Keratinocyte (primary cell): ENCODE results near the gene MRAP. TPM values are rescaled to one million over a fixed set of nuclear protein-coding genes. Genes with fewer than 3 reads are reported as not detected.

Source experiments
- DNase-seq: peaks from one replicate; pipeline ENCODE4 v3.0.0-alpha.2; 2011; ENCODE audit warnings: low read depth, missing footprints, low spot score
- FAIRE-seq: peaks from 2 replicates; lab custom pipeline; 2011; peaks lifted over from hg19 to GRCh38; lab: Jason Lieb, UNC
- H2AFZ ChIP-seq: 2 replicates; pipeline ENCODE4 v1.6.0; 2012; ENCODE audit warnings: low read length, control low read depth, inconsistent platforms; ENCODE audit not compliant: control insufficient read depth
- H3K27ac ChIP-seq: 2 replicates; pipeline ENCODE4 v1.5.1; 2011; ENCODE audit warnings: low read length; ENCODE audit not compliant: control insufficient read depth, insufficient read depth
- H3K27me3 ChIP-seq: 3 replicates; pipeline ENCODE4 v1.6.0; 2011; ENCODE audit warnings: low read length; ENCODE audit not compliant: control insufficient read depth, insufficient read depth; ENCODE audit errors: extremely low read depth
- H3K36me3 ChIP-seq, 2 experiments: 2 replicates in 1 of 2; 3 replicates in 1 of 2; pipeline ENCODE4 v1.5.1; 2011; ENCODE audit warnings: low read length in 2 of 2, mild to moderate bottlenecking in 1 of 2; ENCODE audit not compliant: control insufficient read depth in 2 of 2, insufficient read depth in 2 of 2; ENCODE audit errors: extremely low read depth in 1 of 2
- H3K4me1 ChIP-seq: 3 replicates; pipeline ENCODE4 v1.5.1; 2011; ENCODE audit warnings: low read length; ENCODE audit not compliant: control insufficient read depth, insufficient read depth; ENCODE audit errors: extremely low read depth
- H3K4me2 ChIP-seq: 3 replicates; pipeline ENCODE4 v1.6.0; 2011; ENCODE audit warnings: low read depth, low read length; ENCODE audit not compliant: control insufficient read depth, insufficient read depth; ENCODE audit errors: extremely low read depth
- H3K4me3 ChIP-seq, 3 experiments: fragments of 200-600 bp in 1 of 3; sonication (generic) in 1 of 3; 2 replicates in 2 of 3; 3 replicates in 1 of 3; pipeline ENCODE4 v1.5.1; 2011 to 2016; ENCODE audit warnings: low read length in 3 of 3, mild to moderate bottlenecking in 3 of 3, control low read depth in 2 of 3, inconsistent platforms in 1 of 3, low read depth in 1 of 3, mixed read lengths in 1 of 3, mixed run types in 1 of 3, moderate library complexity in 1 of 3; ENCODE audit not compliant: control insufficient read depth in 2 of 3, insufficient read depth in 2 of 3; ENCODE audit errors: extremely low read depth in 1 of 3
- H3K79me2 ChIP-seq: 2 replicates; pipeline ENCODE4 v1.6.0; 2012; ENCODE audit warnings: low read length; ENCODE audit not compliant: control insufficient read depth, insufficient read depth
- H3K9ac ChIP-seq: 3 replicates; pipeline ENCODE4 v1.6.0; 2011; ENCODE audit warnings: low read length; ENCODE audit not compliant: control insufficient read depth, insufficient read depth; ENCODE audit errors: extremely low read depth
- H3K9me1 ChIP-seq: 3 replicates; pipeline ENCODE4 v1.6.0; 2011; ENCODE audit warnings: low read length; ENCODE audit not compliant: control insufficient read depth, insufficient read depth; ENCODE audit errors: extremely low read depth
- H3K9me3 ChIP-seq: 2 replicates; pipeline ENCODE4 v1.5.1; 2012; ENCODE audit warnings: low read depth, low read length; ENCODE audit not compliant: control insufficient read depth
- H4K20me1 ChIP-seq: 3 replicates; pipeline ENCODE4 v1.6.0; 2011; ENCODE audit warnings: low read length; ENCODE audit not compliant: control insufficient read depth, insufficient read depth; ENCODE audit errors: extremely low read depth
- EZH2 ChIP-seq: IDR thresholded peaks from one replicate; pipeline ENCODE4 v1.6.1; 2012; ENCODE audit warnings: inconsistent platforms, mild to moderate bottlenecking, low read length, moderate library complexity
- dilution Hi-C: fragments of 300-500 bp; cut with MboI; formaldehyde crosslinking; loops from one replicate; pipeline ENCODE4 v1.7.0; 2020; ENCODE audit warnings: low sequenced_read_pairs; ENCODE audit not compliant: extremely low pct_ligation_motif_present
- polyA plus RNA-seq, 5 experiments: library from polyadenylated mRNA; depleted of rRNA in 3 of 5; stranded (reverse) in 3 of 5; stranded (forward) in 1 of 5; unstranded in 1 of 5; fragments of >200 nt; gene quantifications; 1 replicate in 1 of 5; 2 replicates in 3 of 5; 3 replicates in 1 of 5; pipeline versions ENCODE4 v1.2.1 to v1.2.3, GENCODE V29; 2011 to 2012; ENCODE audit warnings: missing spikeins in 2 of 5, low read depth in 1 of 5, low replicate concordance in 1 of 5
- TF ChIP-seq, protein P1 (sequence below), 3 experiments: IDR thresholded peaks in 1 of 3; conservative IDR thresholded peaks in 1 of 3; optimal IDR thresholded peaks in 1 of 3; 2 replicates in 2 of 3; 3 replicates in 1 of 3; pipeline versions ENCODE3 to v1.5.1; 2011; ENCODE audit warnings: low read length in 3 of 3, mild to moderate bottlenecking in 3 of 3, moderate library complexity in 2 of 3, control low read depth in 1 of 3, inconsistent platforms in 1 of 3; ENCODE audit not compliant: insufficient read depth in 2 of 3; ENCODE audit errors: extremely low read depth in 1 of 3

Gene MRAP
- polyA plus RNA-seq, 1 donor (not counting 4 experiments of a cell fraction or from before 2014, with no cell fraction given): not detected

DNA sequence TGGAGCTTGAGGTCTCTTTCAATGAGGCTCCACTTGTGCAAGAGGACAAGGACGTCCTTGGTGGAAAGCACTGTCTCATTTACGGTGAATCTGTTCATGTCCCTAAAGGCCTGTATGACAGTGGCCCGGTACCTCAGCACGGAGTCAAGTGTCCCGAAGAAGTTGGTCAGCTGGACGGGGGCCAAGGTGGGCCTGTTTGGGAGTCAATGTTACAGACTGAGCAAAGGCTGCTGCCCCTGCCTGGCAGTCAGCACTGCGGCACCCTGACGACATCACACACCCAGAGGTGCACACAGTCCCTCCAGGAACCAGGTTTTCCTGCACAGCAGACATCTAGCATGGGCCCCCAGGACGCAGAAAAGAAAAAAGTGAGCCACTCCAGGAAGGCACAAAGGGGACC is 19.1 kb downstream of the MRAP start:
- Histone ChIP-seq H3K27me3 (no peaks in the 10 kb centered on the region), H2AFZ (no peak overlapping the region), H3K9me1 (no peaks in the 10 kb centered on the region), H3K4me1 (no peaks in the 10 kb centered on the region), H3K36me3 (peaks cover 49 to 58% of the 10 kb centered on the region in 2 experiments), H3K27ac (no peak overlapping the region), H3K9ac (no peak overlapping the region), H3K4me2 (no peak overlapping the region), H3K4me3 (no peak overlapping the region), H3K79me2 (no peaks in the 10 kb centered on the region), H4K20me1 (no peaks in the 10 kb centered on the region), H3K9me3 (no peaks in the 10 kb centered on the region)
- DNase-seq (no peak), FAIRE-seq (no peak)
- TF ChIP-seq, protein P1, sequence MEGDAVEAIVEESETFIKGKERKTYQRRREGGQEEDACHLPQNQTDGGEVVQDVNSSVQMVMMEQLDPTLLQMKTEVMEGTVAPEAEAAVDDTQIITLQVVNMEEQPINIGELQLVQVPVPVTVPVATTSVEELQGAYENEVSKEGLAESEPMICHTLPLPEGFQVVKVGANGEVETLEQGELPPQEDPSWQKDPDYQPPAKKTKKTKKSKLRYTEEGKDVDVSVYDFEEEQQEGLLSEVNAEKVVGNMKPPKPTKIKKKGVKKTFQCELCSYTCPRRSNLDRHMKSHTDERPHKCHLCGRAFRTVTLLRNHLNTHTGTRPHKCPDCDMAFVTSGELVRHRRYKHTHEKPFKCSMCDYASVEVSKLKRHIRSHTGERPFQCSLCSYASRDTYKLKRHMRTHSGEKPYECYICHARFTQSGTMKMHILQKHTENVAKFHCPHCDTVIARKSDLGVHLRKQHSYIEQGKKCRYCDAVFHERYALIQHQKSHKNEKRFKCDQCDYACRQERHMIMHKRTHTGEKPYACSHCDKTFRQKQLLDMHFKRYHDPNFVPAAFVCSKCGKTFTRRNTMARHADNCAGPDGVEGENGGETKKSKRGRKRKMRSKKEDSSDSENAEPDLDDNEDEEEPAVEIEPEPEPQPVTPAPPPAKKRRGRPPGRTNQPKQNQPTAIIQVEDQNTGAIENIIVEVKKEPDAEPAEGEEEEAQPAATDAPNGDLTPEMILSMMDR (optimal IDR thresholded peaks at IDR 0.05 in 1 of 3, IDR thresholded peaks at IDR 0.05 in 1 of 3, conservative IDR thresholded peaks at IDR 0.05 in 1 of 3; ENCODE audit: extremely low read depth in 1 of 3, insufficient read depth in 2 of 3, low read length in 3 of 3): no peak
- no peak for TF ChIP-seq EZH2
- dilution Hi-C loops: no loop called here

DNA sequence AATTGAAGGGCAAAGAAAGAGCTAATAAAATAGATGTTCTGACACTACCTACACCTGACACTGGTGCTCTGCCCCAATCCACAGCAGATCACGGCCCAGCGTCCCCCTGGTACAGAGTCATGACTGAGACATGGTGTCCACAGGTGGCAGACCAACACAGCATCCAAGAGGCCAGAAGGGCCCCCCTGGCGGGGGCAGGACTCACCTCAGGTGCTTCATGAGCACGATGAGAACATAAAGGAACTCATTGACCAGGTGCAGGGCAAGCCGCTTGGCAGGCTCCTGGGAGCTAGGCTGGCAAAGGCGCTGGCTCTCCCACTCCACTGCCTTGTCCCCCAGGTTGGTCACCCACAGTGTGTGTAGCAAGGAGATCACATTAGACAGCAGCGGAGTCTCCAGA is 20.4 kb downstream of the MRAP start:
- FAIRE-seq (no peak), DNase-seq (no peak)
- H2AFZ ChIP-seq: no peak overlapping the region
- H3K9ac ChIP-seq: no peak overlapping the region
- H3K9me3 ChIP-seq: no peaks in the 10 kb centered on the region
- TF ChIP-seq EZH2: no peak
- TF ChIP-seq, protein P1 (optimal IDR thresholded peaks at IDR 0.05 in 1 of 3, IDR thresholded peaks at IDR 0.05 in 1 of 3, conservative IDR thresholded peaks at IDR 0.05 in 1 of 3; ENCODE audit: extremely low read depth in 1 of 3, insufficient read depth in 2 of 3, low read length in 3 of 3): no peak
- H3K27ac ChIP-seq: no peak overlapping the region
- no peak overlapping the region for H3K4me3 ChIP-seq
- no peaks in the 10 kb centered on the region for H3K9me1 ChIP-seq
- dilution Hi-C loops: no loop called here
- no peaks in the 10 kb centered on the region for H3K27me3 ChIP-seq
- no peaks in the 10 kb centered on the region for H3K79me2 ChIP-seq
- no peak overlapping the region for H3K4me2 ChIP-seq
- H3K36me3 ChIP-seq: peaks cover 55 to 64% of the 10 kb centered on the region in 2 experiments
- H3K4me1 ChIP-seq: no peaks in the 10 kb centered on the region
- no peaks in the 10 kb centered on the region for H4K20me1 ChIP-seq
